Measurements from ENCODE around the gene ZSCAN20. TPM values are rescaled to one million over a fixed set of nuclear protein-coding genes. Genes with fewer than 3 reads are reported as not detected.

The ZSCAN20 gene
- total RNA-seq, 1 experiment from 2014 or later, result 9.0 TPM

DNA sequence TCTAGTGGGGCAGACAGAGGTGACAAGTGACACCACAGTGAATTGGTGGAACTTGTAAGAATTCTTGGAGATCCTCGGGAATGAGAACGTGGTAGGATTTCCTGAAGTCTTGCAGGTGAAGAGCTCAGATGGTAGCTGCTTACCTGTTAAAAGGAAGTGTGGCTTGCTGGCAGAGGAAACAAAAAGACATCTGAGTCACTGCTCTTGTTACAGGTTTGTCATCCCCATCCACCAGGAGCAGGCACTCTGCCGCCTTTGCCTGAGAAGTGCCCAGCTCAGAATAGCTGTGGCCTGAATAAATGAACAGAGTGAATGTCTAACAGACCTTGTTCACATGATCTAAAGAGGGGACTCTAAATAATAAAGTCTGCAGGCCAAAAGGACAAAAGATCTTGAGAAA is 12.3 kb upstream of the ZSCAN20 start:
- H3K9me3 ChIP-seq (ENCODE audit: control insufficient read depth in 1 of 2, insufficient read depth in 1 of 2, low read depth in 1 of 2, low read length in 2 of 2), result no peaks in the 10 kb centered on the region
- H3K9ac ChIP-seq (ENCODE audit: low read length), result no peak overlapping the region
- no peaks in the 10 kb centered on the region for H3K36me3 ChIP-seq (ENCODE audit: control insufficient read depth in 1 of 2, insufficient read depth in 2 of 2, low read length in 2 of 2)
- H3K27ac ChIP-seq (ENCODE audit: low read depth, low read length), result no peak overlapping the region
- ChIA-PET RAD21 (ENCODE audit: low non-redundant PET in 1 of 2, low total read pairs in 2 of 2, uncharacterized antibody in 2 of 2, unreplicated experiment in 2 of 2) (no interaction called here), CTCF (interaction anchor here (1.1 to 2.5 kb wide), 5 partner anchors 10 to 333 kb away, joined by 3 to 8 read pairs (median 5); no protein-coding TSS in a partner anchor), POLR2A (interaction anchor here (1.0 to 1.4 kb wide), 2 partner anchors 11 to 19 kb away, joined by 3 read pairs; no protein-coding TSS in a partner anchor)
- no peak overlapping the region for H3K4me3 ChIP-seq (replicated peaks in 1 of 2; ENCODE audit: low read depth in 1 of 2, low read length in 2 of 2)
- no peaks in the 10 kb centered on the region for H4K20me1 ChIP-seq (ENCODE audit: insufficient read depth)
- no peak for ATAC-seq
- H3K4me1 ChIP-seq (ENCODE audit: control insufficient read depth in 1 of 2, insufficient read depth in 2 of 2, low read length in 2 of 2), result peaks cover 32 to 49% of the 10 kb centered on the region in 2 experiments
- BruUV-seq (replicated peaks), result no TSS peak
- no peak overlapping the region for H2AFZ ChIP-seq (ENCODE audit: low read depth, low read length, poor library complexity, severe bottlenecking)
- TF ChIP-seq, protein P1, sequence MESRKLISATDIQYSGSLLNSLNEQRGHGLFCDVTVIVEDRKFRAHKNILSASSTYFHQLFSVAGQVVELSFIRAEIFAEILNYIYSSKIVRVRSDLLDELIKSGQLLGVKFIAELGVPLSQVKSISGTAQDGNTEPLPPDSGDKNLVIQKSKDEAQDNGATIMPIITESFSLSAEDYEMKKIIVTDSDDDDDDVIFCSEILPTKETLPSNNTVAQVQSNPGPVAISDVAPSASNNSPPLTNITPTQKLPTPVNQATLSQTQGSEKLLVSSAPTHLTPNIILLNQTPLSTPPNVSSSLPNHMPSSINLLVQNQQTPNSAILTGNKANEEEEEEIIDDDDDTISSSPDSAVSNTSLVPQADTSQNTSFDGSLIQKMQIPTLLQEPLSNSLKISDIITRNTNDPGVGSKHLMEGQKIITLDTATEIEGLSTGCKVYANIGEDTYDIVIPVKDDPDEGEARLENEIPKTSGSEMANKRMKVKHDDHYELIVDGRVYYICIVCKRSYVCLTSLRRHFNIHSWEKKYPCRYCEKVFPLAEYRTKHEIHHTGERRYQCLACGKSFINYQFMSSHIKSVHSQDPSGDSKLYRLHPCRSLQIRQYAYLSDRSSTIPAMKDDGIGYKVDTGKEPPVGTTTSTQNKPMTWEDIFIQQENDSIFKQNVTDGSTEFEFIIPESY (IDR thresholded peaks at IDR 0.05; ENCODE audit: extremely low read depth, insufficient replicate concordance, low read length), result no peak
- TF ChIP-seq TCF7L2 (IDR thresholded peaks at IDR 0.05; ENCODE audit: borderline replicate concordance, extremely low read depth, insufficient read depth, insufficient read length) (no peak), SIN3A (IDR thresholded peaks at IDR 0.05; ENCODE audit: low read depth) (no peak), EGR1 (IDR thresholded peaks at IDR 0.05; ENCODE audit: low read depth) (no peak), YY1 (IDR thresholded peaks at IDR 0.05; ENCODE audit: extremely low read depth, insufficient replicate concordance, low read depth, low read length) (no peak), ZNF274 (IDR thresholded peaks at IDR 0.05; ENCODE audit: low read depth, low read length) (no peak), CBX3 (IDR thresholded peaks at IDR 0.05; ENCODE audit: low read depth) (no peak), CEBPB (IDR thresholded peaks at IDR 0.05; ENCODE audit: low read depth) (no peak), SP1 (IDR thresholded peaks at IDR 0.05; ENCODE audit: low read depth) (no peak), ELF1 (IDR thresholded peaks at IDR 0.05; ENCODE audit: borderline replicate concordance, low read depth) (no peak), POLR2A (IDR thresholded peaks at IDR 0.05; ENCODE audit: borderline replicate concordance, extremely low read depth, insufficient read depth, insufficient read length) (no peak), JUND (IDR thresholded peaks at IDR 0.05) (no peak), RAD21 (IDR thresholded peaks at IDR 0.05; ENCODE audit: low read depth) (no peak), EZH2phosphoT487 (IDR thresholded peaks at IDR 0.05; ENCODE audit: borderline replicate concordance) (no peak), SRF (IDR thresholded peaks at IDR 0.05; ENCODE audit: low read depth) (no peak)
- TF ChIP-seq, protein P2, sequence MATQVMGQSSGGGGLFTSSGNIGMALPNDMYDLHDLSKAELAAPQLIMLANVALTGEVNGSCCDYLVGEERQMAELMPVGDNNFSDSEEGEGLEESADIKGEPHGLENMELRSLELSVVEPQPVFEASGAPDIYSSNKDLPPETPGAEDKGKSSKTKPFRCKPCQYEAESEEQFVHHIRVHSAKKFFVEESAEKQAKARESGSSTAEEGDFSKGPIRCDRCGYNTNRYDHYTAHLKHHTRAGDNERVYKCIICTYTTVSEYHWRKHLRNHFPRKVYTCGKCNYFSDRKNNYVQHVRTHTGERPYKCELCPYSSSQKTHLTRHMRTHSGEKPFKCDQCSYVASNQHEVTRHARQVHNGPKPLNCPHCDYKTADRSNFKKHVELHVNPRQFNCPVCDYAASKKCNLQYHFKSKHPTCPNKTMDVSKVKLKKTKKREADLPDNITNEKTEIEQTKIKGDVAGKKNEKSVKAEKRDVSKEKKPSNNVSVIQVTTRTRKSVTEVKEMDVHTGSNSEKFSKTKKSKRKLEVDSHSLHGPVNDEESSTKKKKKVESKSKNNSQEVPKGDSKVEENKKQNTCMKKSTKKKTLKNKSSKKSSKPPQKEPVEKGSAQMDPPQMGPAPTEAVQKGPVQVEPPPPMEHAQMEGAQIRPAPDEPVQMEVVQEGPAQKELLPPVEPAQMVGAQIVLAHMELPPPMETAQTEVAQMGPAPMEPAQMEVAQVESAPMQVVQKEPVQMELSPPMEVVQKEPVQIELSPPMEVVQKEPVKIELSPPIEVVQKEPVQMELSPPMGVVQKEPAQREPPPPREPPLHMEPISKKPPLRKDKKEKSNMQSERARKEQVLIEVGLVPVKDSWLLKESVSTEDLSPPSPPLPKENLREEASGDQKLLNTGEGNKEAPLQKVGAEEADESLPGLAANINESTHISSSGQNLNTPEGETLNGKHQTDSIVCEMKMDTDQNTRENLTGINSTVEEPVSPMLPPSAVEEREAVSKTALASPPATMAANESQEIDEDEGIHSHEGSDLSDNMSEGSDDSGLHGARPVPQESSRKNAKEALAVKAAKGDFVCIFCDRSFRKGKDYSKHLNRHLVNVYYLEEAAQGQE (IDR thresholded peaks at IDR 0.05; ENCODE audit: low read depth), result no peak
- TF ChIP-seq, protein P3, sequence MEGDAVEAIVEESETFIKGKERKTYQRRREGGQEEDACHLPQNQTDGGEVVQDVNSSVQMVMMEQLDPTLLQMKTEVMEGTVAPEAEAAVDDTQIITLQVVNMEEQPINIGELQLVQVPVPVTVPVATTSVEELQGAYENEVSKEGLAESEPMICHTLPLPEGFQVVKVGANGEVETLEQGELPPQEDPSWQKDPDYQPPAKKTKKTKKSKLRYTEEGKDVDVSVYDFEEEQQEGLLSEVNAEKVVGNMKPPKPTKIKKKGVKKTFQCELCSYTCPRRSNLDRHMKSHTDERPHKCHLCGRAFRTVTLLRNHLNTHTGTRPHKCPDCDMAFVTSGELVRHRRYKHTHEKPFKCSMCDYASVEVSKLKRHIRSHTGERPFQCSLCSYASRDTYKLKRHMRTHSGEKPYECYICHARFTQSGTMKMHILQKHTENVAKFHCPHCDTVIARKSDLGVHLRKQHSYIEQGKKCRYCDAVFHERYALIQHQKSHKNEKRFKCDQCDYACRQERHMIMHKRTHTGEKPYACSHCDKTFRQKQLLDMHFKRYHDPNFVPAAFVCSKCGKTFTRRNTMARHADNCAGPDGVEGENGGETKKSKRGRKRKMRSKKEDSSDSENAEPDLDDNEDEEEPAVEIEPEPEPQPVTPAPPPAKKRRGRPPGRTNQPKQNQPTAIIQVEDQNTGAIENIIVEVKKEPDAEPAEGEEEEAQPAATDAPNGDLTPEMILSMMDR (IDR thresholded peaks at IDR 0.05 in 2 of 3, conservative IDR thresholded peaks at IDR 0.05 in 1 of 3; ENCODE audit: borderline replicate concordance in 1 of 3, insufficient read depth in 1 of 3, low read depth in 2 of 3, low read length in 2 of 3), result no peak
- TF ChIP-seq, protein P4, sequence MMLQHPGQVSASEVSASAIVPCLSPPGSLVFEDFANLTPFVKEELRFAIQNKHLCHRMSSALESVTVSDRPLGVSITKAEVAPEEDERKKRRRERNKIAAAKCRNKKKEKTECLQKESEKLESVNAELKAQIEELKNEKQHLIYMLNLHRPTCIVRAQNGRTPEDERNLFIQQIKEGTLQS (IDR thresholded peaks at IDR 0.05), result no peak
- TF ChIP-seq, protein P5, sequence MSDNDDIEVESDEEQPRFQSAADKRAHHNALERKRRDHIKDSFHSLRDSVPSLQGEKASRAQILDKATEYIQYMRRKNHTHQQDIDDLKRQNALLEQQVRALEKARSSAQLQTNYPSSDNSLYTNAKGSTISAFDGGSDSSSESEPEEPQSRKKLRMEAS (IDR thresholded peaks at IDR 0.05), result no peak
- peak overlapping the region; percentile 47; the same call in 1 of the 2 replicates for H3K4me2 ChIP-seq (ENCODE audit: low read length)
- H3K79me2 ChIP-seq (ENCODE audit: insufficient read depth, low read length), result no peaks in the 10 kb centered on the region
- intact Hi-C loops (cut with micrococcal nuclease), result no loop called here
- no peaks in the 10 kb centered on the region for H3K9me2 ChIP-seq (ENCODE audit: insufficient read depth)
- no peak for DNase-seq (ENCODE audit: low read depth, low spot score)
- no peaks in the 10 kb centered on the region for H3K27me3 ChIP-seq (ENCODE audit: insufficient read depth, low read length)

Data from HCT116 (cell line).